Activated naive CD4-positive, alpha-beta T cell treated with anti-CD3 and anti-CD28 coated beads, Interleukin-2, amount 50 U/mL, for 16 hours (primary cell): Measurements from ENCODE around the gene VIT.
"Not testable (repeated sequence)": the region's sequence is repeated elsewhere in the genome, so short reads cannot be mapped to it uniquely, and the experiment has no call there.

Experiments
- DNase-seq: peaks from one replicate; pipeline ENCODE4 v3.0.0-alpha.2; 2020

VIT gene

DNA sequence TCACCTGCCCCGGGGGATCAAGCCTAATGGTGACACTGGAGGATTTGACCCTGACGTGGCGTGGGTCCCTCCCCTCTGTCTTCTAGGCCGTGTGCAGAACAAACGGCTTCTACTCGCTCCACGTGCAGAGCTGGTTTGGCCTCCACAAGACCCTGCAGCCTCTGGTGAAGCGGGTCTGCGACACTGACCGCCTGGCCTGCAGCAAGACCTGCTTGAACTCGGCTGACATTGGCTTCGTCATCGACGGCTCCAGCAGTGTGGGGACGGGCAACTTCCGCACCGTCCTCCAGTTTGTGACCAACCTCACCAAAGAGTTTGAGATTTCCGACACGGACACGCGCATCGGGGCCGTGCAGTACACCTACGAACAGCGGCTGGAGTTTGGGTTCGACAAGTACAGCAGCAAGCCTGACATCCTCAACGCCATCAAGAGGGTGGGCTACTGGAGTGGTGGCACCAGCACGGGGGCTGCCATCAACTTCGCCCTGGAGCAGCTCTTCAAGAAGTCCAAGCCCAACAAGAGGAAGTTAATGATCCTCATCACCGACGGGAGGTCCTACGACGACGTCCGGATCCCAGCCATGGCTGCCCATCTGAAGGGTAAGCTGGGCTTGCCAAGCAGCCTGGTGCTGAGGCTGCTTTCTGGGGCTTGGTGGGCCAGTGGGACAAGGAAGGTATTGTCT is 112.0 kb downstream of the VIT start:
- no peak for DNase-seq

- no peak for DNase-seq
These were observed 112.5 kb downstream of the VIT start for GRCh38 chr2:36809069-36809445.

GRCh38 chr2:36811071-36811470 is 114.6 kb downstream of the VIT start:
- no peak for DNase-seq

- no peak for DNase-seq
These were observed 115.7 kb downstream of the VIT start for GRCh38 chr2:36812196-36812595.

- DNase-seq: no peak
These were observed 122.0 kb downstream of the VIT start for GRCh38 chr2:36818542-36818941.

DNA sequence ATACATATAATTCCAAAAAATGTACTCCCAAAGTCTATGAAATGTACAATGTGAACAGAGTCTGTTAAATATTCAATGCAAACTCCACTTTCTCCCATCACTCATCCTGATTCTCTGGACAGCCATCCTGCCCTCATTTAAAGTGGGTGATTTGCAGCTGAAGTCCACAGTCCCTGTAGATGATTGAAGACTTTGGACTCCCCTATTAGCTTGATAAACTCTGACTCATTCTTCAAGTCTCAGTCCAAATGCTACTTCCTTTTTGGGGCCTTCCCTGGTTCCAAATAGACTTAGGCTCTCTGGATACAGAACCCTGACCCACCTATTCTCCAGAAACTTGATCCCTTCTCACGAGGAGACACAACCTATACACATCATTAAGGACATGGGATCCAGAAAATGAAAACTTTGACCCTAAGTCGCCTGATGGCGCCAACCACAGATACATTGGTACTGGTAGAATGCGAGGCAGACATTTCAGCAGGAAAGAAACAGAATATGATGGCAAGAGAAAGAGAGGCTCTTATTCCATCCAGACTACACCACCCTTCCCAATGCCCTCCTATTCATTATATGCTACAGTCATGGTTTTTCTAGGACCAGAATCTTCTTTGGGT is 122.7 kb downstream of the VIT start:
- DNase-seq: no peak

DNA sequence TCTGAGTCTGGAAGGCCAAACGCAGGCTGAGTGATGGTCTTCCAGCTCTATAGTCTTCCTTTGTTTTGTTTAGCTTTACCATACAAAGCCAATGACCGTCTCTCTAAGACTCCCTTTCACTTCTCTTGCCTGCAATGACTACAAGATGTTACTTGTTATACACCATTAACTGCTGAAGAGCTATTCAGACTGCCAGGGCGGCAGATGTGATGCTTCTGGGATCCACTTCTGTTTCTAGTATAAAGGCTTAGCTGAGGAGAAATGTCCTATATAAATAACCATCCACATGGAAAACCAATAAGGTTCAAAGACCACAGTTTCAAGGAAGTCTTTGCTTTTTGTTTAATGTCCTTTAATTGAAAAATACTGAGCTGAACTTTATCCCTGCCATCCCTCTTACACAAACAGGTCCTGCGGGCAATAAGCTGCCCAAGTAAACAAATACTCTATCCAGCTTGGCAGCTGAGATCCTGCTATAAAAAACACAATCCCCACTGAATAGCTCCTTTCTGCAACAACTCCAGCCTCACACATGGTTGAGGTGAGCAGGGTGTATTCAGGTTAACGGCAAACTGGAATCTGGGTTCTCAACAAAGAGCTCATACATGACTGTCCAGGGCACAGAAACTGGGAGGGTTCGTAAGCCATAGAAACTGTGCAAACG is 124.6 kb downstream of the VIT start:
- no peak for DNase-seq

DNA sequence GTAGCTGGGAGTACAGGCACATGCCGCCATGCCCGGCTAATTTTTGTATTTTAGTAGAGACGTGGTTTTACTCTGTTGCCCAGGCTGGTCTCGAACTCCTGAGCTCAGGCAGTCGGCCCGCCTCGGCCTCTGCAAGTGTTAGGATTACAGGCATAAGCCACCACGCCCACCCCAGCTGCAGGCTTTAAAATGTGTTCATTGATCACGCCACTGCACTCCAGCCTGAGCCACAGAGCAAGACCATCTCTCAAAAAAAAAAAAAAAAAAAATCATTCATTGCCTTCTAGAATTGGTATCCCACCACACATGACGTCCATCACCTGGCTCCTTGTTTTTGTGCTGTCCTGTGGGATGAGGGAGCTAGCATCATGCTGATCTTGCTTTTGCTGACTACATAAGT is 127.4 kb downstream of the VIT start:
- no peak for DNase-seq

DNA sequence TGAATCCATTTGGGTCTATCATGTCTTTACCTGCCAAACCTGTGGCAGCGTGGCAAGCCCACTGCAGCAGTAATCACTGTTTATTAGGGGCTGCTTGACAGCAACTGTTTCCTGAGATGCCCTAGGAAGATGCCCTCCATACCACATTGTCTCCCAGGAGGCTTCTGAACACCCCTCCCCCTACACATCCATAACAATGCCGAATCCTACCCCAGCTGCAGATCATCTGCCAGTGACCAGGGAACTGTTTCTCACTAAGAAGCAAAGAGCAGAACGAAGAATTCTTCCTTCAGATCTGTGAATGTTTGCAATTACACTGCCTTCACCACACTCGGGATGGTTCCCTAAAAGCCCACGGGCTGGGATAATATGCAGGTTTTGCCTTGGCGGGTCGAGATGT is 127.8 kb downstream of the VIT start:
- no peak for DNase-seq

DNA sequence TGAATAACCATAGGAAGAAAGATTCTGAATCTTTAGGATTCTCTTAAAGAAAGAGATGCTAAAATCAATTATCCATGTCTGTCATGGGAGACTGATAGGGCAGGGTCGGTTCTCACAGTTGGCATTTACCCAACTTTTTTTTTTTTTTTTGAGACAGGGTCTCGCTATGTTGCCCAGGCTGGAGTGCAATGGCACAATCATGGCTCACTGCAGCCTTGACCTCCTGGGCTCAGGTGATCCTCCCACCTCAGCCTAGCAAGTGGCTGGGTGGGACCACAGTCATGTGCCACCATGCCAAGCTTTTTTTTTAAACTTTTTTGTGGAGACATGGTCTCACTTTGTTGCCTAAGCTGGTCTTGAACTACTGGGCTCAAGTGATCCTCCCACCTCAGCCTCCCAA is 128.2 kb downstream of the VIT start:
- not testable (repeated sequence) for DNase-seq

GRCh38 chr2:36831185-36831584 is 134.7 kb downstream of the VIT start:
- no peak for DNase-seq

DNA sequence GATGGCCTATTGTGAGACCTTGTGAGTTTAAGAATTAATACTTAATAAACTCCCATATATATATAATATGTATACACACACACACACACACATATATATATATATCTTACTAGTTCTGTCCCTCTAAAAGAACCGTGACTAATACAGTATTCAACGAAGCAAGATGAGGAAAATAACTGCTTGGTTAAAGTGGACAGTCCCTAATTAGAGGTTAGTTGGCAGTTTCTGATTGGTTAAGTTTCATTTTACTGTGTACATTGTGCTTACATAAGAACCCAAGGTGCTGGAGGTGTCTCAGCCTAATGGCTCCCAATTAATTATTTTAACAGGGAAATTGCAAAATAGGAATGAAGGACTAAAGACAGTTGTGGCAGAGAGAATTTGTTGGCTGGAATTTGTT is 137.7 kb downstream of the VIT start:
- no peak for DNase-seq

- DNase-seq: no peak
These were observed 138.4 kb downstream of the VIT start for GRCh38 chr2:36834731-36835524.

DNA sequence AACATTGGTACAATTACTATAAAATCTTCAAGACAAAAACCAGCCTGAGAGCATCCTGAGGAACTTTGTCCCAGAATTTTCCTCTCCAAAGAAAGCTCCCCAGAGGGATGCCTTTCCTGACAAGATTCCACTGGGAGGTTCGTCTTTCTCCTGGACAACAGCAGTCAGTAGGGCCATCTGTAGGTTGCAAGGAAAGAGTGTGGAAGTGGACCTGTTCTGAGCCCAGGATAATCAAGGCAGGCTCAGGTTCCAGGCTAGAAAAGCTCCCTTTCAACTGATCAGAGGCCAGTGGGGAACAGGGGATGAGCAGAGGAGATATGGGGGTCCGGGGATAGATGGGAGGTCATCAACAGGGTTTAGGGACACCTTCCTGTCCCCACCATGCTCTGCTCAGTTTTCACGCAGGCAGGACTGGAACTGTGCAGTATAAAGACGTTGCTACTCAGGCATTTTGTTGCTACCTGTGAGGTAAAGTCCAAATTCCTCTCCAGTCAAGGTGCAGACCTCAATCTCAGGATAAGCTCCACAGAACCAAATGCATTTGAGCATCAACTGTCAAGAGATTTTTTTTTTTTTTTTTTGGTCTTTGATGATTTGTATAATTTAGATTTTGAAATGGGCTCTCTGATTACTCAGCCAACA is 143.6 kb downstream of the VIT start:
- DNase-seq: no peak

DNA sequence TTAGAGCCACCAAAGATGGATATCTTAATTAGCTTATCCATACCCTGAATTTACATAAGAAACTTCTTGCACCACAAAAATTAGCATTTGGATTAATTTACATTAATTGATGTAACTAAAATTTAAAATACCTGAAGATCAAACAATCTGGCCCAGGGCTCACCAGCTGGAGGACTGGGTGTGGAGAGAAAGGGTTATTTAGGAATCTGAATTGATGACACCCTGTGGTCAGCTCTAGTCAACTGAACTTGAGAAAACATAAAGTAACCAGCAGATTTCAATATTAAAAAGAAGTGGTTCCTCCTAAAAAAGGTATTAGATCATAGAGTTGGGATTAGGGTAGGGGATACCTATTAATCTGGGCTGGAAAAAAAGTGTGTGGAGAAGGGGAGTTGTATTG is 147.3 kb downstream of the VIT start:
- DNase-seq: no peak

DNA sequence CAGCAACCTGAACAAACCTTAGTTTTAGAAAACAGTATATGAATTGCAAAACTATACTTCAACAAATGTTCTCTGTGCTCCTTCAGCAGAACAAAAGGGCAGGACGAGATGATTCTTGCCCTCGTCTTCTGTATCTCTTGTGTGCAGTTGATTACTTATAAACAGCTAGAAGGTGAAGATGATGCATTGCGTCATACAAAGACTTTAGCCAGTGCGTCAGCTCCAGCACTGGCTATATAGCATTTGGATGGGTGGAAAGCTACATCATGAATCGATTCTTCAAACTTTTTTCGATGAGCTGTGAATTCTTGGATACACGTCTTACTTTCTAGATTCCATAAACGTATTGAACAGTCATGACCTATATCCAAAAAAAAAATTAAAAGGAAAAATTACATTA is 152.8 kb downstream of the VIT start:
- DNase-seq: no peak

DNA sequence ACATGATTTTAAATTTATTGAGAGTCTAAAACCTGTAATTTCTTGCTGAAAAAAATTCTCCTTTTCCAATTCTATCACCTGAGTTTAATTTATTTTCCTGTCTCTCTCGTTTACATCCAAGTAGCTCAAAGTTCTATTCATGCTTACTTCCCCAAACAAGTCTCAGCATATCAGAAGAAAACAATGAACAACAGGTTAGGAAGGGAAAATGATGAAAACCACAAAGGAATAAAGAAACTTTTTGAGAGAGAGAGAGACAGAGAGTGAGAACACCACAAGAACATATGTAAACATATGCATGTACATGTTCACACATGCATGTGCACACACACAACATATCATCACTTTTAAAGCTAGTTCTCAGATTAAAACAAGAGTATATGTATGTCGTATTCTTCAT is 157.7 kb downstream of the VIT start:
- no peak for DNase-seq

DNA sequence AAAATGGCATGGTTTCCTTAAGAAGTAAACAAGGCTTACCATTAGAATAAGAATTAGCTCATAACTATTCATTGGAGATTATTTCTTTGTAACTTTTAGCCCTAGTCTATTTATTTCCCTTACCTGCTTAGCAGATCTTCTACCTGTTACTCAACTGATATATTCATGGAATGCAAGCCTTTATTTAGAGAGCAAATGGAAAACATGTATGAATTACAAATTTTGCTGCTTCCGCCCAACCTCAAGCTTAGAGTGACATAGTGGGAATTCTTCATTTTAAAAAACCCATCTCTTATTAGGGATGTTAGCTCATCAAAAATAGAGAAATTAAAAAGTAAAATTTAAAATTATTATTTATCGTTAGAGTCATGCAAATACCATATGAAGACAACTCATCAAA is 158.9 kb downstream of the VIT start:
- no peak for DNase-seq

DNA sequence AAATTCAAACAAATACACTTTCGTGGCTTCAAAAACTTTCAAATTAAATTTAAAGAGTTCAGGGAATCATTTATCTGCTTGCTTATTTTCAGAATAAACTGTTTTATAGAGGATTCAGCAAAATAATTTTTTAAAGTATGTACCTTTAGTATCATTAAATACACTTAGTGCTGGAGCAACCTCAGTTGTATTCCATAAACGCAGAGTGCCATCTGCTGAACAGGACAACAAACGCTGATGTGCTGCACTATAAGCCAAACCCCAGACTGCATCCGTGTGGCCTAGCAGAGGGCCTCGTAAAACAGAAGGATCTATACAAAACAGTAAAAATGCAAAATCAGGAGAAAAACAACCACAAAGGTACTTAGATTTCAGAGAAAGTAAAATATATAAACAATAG is 161.2 kb downstream of the VIT start:
- DNase-seq: no peak

- no peak for DNase-seq
These were observed 162.3 kb downstream of the VIT start for GRCh38 chr2:36858551-36859365.

GRCh38 chr2:36859366-36859792 is 162.9 kb downstream of the VIT start:
- no peak for DNase-seq

GRCh38 chr2:36861896-36862295 is 165.4 kb downstream of the VIT start:
- DNase-seq: no peak
